AG10803 (cell line): ENCODE results near the gene ZNF276.
"Not testable (repeated sequence)": the region's sequence is repeated elsewhere in the genome, so short reads cannot be mapped to it uniquely, and the experiment has no call there.

Experiments
- DNase-seq: peaks from one replicate; pipeline ENCODE4 v3.0.0; 2010; ENCODE audit warnings: low read depth
- H3K4me3 ChIP-seq: 2 replicates; pipeline ENCODE4 v1.5.1; 2011; ENCODE audit warnings: mild to moderate bottlenecking, low read length, control low read depth
- TF ChIP-seq, protein P1 (sequence below): conservative IDR thresholded peaks from 2 replicates; pipeline ENCODE4 v1.5.1; 2011; ENCODE audit warnings: mild to moderate bottlenecking, low read length, control low read depth, inconsistent platforms

Gene ZNF276

DNA sequence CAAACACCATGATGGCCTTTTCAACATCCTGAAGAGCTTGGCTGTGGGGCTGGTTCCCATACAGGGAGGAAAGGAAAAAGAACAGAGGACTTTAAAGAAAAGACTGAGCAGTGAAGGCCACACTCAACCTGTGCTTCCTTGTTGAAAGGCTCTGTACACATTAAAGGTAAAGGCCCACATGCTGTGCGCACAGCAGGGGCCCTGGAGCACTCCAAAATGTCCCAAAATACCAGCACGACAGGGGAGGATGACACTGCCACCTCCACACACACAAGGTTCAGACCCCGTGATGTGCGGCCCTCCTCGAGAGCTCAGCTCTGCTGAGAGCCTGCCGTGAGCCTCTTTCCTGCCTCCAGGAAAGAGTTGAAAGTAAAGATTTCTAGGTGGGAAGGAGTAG, 58.6 kb downstream of the ZNF276 start:
- TF ChIP-seq, protein P1, sequence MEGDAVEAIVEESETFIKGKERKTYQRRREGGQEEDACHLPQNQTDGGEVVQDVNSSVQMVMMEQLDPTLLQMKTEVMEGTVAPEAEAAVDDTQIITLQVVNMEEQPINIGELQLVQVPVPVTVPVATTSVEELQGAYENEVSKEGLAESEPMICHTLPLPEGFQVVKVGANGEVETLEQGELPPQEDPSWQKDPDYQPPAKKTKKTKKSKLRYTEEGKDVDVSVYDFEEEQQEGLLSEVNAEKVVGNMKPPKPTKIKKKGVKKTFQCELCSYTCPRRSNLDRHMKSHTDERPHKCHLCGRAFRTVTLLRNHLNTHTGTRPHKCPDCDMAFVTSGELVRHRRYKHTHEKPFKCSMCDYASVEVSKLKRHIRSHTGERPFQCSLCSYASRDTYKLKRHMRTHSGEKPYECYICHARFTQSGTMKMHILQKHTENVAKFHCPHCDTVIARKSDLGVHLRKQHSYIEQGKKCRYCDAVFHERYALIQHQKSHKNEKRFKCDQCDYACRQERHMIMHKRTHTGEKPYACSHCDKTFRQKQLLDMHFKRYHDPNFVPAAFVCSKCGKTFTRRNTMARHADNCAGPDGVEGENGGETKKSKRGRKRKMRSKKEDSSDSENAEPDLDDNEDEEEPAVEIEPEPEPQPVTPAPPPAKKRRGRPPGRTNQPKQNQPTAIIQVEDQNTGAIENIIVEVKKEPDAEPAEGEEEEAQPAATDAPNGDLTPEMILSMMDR = no peak
- no peak for DNase-seq
- H3K4me3 ChIP-seq = no peak overlapping the region

DNA sequence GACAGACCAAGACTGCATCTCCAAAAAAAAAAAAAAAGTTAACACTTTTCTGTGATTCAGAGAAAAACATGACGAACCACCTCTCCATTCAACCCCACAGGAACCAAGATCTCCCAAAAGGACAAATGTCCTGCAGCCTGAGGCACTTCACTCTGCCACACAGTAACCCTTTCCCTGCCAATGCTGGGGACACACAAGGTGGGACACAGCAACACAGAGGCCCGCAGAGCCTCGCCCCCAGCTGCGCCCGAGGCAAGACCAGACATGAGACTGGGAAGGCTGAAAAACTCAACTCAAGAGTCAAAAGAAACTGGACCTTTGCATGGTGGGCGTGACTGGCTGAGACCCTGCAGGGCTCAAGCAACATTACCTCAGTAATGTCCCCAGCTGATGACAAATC, 61.2 kb downstream of the ZNF276 start:
- no peak for DNase-seq
- H3K4me3 ChIP-seq = no peak overlapping the region
- TF ChIP-seq, protein P1 = no peak

DNA sequence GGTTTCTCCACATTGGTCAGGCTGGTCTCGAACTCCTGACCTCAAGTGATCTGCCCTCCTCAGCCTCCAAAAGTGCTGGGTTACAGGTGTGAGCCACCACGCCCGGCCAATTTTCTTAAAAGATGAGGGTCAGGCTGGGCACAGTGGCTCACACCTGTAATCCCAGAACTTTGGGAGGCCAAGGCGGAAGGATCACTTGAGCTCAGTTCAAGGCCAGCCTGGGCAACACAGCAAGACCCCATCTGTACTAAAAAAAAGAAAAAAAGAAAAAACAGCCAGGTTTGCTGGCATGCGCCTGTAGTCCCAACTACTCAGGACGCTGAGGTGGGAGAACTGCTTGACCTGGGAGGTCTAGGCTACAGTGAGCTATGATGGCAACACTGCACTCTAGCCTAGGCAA, 62.6 kb downstream of the ZNF276 start:
- DNase-seq, H3K4me3 ChIP-seq: not testable (repeated sequence)

DNA sequence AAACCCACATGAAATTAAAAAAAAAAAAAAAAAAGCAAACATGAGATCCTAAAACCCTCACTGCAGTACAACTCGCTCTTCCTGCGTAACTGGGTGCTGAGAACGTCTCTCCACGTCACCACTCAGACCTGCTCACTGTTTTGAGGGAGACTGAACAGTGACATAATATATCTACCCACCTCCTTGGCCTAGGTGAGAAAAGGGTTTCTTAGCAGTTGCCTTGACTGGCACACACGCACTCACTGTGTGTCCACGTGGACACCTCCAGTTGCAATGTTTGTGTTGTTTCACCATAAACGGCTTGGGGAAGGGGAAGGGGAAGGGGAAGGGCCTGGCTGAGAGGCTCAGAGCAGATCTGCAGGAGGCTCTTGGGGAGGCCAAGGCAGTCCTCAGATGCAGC, 63.1 kb downstream of the ZNF276 start:
- TF ChIP-seq, protein P1 = no peak
- H3K4me3 ChIP-seq = no peak overlapping the region
- no peak for DNase-seq

DNA sequence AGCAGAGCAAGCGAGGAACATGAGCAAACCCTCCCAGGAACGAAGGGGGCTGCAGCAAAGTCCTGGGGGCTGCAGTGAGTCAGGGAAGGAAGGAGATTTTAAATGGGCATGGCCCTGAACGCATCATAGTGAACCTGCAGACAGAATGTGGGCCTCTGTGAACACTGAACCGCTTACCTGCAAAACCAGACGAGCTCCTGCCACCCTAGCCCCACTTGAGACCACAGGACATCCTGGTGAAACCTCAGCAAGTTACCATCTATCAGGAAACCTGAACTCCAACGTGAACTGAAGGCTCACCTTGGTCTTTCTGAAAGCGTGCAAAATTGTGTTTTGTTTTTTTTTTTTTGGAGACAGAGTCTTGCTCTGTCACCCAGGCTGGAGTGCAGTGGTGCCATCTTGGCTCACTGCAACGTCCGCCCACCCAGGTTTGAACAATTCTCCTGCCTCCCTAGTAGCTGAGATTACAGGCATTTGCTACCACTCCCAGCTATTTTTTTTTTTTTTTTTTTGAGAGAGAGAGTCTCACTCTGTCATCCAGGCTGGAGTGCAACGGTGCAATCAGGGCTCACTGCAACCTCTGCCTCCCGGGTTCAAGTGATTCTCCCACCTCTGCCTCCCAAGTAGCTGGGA, 64.3 kb downstream of the ZNF276 start:
- TF ChIP-seq, protein P1 = no peak
- H3K4me3 ChIP-seq = no peak overlapping the region
- no peak for DNase-seq

DNA sequence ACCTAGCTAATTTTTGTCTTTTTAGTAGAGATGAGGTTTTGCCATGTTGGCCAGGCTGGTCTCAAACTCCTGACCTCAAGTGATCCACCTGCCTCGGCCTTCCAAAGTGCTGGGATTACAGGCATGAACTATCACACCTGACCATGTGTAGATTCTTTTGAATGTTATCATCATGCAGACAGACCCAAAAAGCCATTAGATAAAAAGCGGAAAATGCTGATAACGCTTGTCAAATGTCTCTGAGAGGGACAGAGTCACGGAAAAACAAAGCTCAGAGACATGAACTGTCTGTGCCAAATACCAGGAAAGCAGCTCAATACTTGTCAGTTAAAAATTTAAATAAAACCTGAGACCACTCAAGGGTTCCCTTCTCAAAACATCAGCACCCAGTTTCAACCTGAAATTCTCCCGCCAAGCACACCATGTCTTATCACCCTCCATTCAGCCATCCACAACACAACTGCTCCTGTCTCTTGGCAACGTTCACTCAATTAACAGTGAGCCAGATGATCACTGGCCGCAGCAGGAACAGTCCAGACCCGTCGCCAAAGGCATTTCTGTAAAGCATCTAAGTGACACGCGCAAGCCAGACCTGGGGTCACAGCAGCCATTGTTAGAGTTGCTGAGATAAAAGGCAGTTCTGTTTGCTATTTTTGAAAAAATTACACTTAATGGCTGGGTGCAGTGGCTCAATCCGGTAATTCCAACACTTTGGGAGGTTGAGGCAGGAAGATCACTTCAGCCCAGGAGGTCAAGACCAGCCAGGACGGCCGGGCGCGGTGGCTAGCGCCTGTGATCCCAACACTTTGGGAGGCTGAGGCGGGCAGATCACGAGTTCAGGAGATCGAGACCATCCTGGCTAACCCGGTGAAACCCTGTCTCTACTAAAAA, 65.4 kb downstream of the ZNF276 start:
- no peak for DNase-seq
- no peak overlapping the region for H3K4me3 ChIP-seq
- TF ChIP-seq, protein P1 = no peak

DNA sequence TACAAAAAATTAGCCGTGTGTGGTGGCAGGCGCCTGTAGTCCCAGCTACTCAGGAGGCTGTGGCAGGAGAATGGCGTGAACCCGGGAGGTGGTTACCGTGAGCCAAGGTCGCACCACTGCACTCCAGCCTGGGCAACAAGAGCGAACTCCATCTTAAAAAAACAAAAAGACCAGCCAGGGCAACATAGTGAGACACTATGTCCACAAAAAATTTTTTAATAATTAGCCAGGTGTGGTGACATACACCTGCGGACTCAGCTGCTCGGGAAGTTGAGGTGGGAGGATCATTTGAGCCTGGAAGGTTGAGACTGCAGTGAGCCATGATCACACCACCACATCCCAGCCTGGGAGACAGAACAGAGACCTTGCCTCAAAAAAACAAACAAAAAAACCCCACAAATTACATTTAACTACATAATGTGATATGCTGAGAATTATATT, 66.0 kb downstream of the ZNF276 start:
- DNase-seq = no peak
- no peak overlapping the region for H3K4me3 ChIP-seq
- TF ChIP-seq, protein P1 = no peak
